Dendritic cell treated with granulocyte-macrophage colony-stimulating factor and Interleukin-4, amounts not matched to agents 40 ng/mL and 50 ng/mL, for 4 days (primary cell): Measurements from ENCODE around the gene TVP23C.
A peak's percentile ranks its signal among the peaks of the same experiment; 100 is the strongest.

Source experiments
- H3K27ac Mint-ChIP-seq: one replicate; pipeline ENCODE4 v1.8.0; 2022; ENCODE audit warnings: mild to moderate bottlenecking, mixed read lengths
- H3K27me3 Mint-ChIP-seq: one replicate; pipeline ENCODE4 v1.8.0; 2022; ENCODE audit warnings: mild to moderate bottlenecking, mixed read lengths
- H3K36me3 Mint-ChIP-seq: one replicate; pipeline ENCODE4 v1.8.0; 2022; ENCODE audit warnings: low read depth, mixed read lengths
- H3K4me1 Mint-ChIP-seq: one replicate; pipeline ENCODE4 v1.8.0; 2022; ENCODE audit warnings: low read depth, mixed read lengths
- H3K4me3 Mint-ChIP-seq: one replicate; pipeline ENCODE4 v1.8.0; 2022; ENCODE audit warnings: mild to moderate bottlenecking, moderate library complexity, mixed read lengths
- H3K9me3 Mint-ChIP-seq: one replicate; pipeline ENCODE4 v1.8.0; 2022; ENCODE audit warnings: mixed read lengths
- intact Hi-C: fragments of 100-400 bp; cut with micrococcal nuclease; formaldehyde crosslinking; loops from one replicate; pipeline ENCODE4 v1.15.0; 2022

The TVP23C gene

GRCh38 chr17:15496735-15497670 is 66.3 kb downstream of the TVP23C start:
- no peak overlapping the region for H3K27ac Mint-ChIP-seq
- H3K27me3 Mint-ChIP-seq = no peaks in the 10 kb centered on the region
- no peaks in the 10 kb centered on the region for H3K36me3 Mint-ChIP-seq
- H3K4me1 Mint-ChIP-seq = peaks cover 6% of the 10 kb centered on the region
- H3K4me3 Mint-ChIP-seq = no peak overlapping the region
- intact Hi-C loops = no loop called here
- H3K9me3 Mint-ChIP-seq = no peaks in the 10 kb centered on the region

GRCh38 chr17:15494821-15495220 is 68.5 kb downstream of the TVP23C start:
- intact Hi-C loops = no loop called here
- Mint-ChIP-seq H3K27ac (no peak overlapping the region), H3K36me3 (no peaks in the 10 kb centered on the region), H3K27me3 (no peaks in the 10 kb centered on the region), H3K9me3 (no peaks in the 10 kb centered on the region), H3K4me1 (peaks cover 11% of the 10 kb centered on the region), H3K4me3 (no peak overlapping the region)

- intact Hi-C loops = no loop called here
Measured at GRCh38 chr17:15493693-15494035, 69.6 kb downstream of the TVP23C start.

GRCh38 chr17:15492791-15493692 is 70.2 kb downstream of the TVP23C start:
- Mint-ChIP-seq H3K4me3 (no peak overlapping the region), H3K27ac (no peak overlapping the region), H3K4me1 (peaks cover 11% of the 10 kb centered on the region), H3K9me3 (no peaks in the 10 kb centered on the region), H3K36me3 (no peaks in the 10 kb centered on the region), H3K27me3 (no peaks in the 10 kb centered on the region)
- intact Hi-C loops = no loop called here

More at GRCh38 chr17:15493693-15494035, 69.6 kb downstream of the TVP23C start:
- Mint-ChIP-seq H3K4me3 (no peak overlapping the region), H3K27me3 (no peaks in the 10 kb centered on the region), H3K36me3 (no peaks in the 10 kb centered on the region), H3K27ac (no peak overlapping the region), H3K9me3 (no peaks in the 10 kb centered on the region), H3K4me1 (peaks cover 11% of the 10 kb centered on the region)

- Mint-ChIP-seq H3K27ac (no peak overlapping the region), H3K4me3 (no peak overlapping the region), H3K9me3 (no peaks in the 10 kb centered on the region), H3K27me3 (no peaks in the 10 kb centered on the region), H3K4me1 (peaks cover 11% of the 10 kb centered on the region), H3K36me3 (no peaks in the 10 kb centered on the region)
- intact Hi-C loops = no loop called here
Measured at GRCh38 chr17:15492186-15492585, 71.1 kb downstream of the TVP23C start.

- peak overlapping the region; percentile 33 for H3K27ac Mint-ChIP-seq
Measured at GRCh38 chr17:15490634-15491261, 72.5 kb downstream of the TVP23C start.

GRCh38 chr17:15488557-15488956 is 74.7 kb downstream of the TVP23C start:
- Mint-ChIP-seq H3K27me3 (no peaks in the 10 kb centered on the region), H3K27ac (no peak overlapping the region), H3K4me1 (peaks cover 8% of the 10 kb centered on the region), H3K36me3 (no peaks in the 10 kb centered on the region), H3K9me3 (no peaks in the 10 kb centered on the region), H3K4me3 (no peak overlapping the region)
- intact Hi-C loops = no loop called here

More at GRCh38 chr17:15490634-15491261, 72.5 kb downstream of the TVP23C start:
- H3K27me3 Mint-ChIP-seq = no peaks in the 10 kb centered on the region
- no peaks in the 10 kb centered on the region for H3K36me3 Mint-ChIP-seq
- H3K4me3 Mint-ChIP-seq = no peak overlapping the region
- peaks cover 11% of the 10 kb centered on the region for H3K4me1 Mint-ChIP-seq
- intact Hi-C loops = no loop called here
- H3K9me3 Mint-ChIP-seq = no peaks in the 10 kb centered on the region

GRCh38 chr17:15485045-15485444 is 78.2 kb downstream of the TVP23C start:
- intact Hi-C loops = no loop called here

GRCh38 chr17:15483431-15483830 is 79.9 kb downstream of the TVP23C start:
- intact Hi-C loops = no loop called here
- H3K4me3 Mint-ChIP-seq = no peak overlapping the region
- no peaks in the 10 kb centered on the region for H3K36me3 Mint-ChIP-seq
- H3K9me3 Mint-ChIP-seq = no peaks in the 10 kb centered on the region
- peaks cover 13% of the 10 kb centered on the region for H3K4me1 Mint-ChIP-seq
- H3K27ac Mint-ChIP-seq = no peak overlapping the region
- no peaks in the 10 kb centered on the region for H3K27me3 Mint-ChIP-seq

More at GRCh38 chr17:15485045-15485444, 78.2 kb downstream of the TVP23C start:
- no peak overlapping the region for H3K4me3 Mint-ChIP-seq
- no peaks in the 10 kb centered on the region for H3K36me3 Mint-ChIP-seq
- H3K4me1 Mint-ChIP-seq = no peaks in the 10 kb centered on the region
- no peaks in the 10 kb centered on the region for H3K9me3 Mint-ChIP-seq
- no peaks in the 10 kb centered on the region for H3K27me3 Mint-ChIP-seq
- H3K27ac Mint-ChIP-seq = no peak overlapping the region

- H3K36me3 Mint-ChIP-seq = no peaks in the 10 kb centered on the region
Measured at GRCh38 chr17:15482476-15482875, 80.8 kb downstream of the TVP23C start.

GRCh38 chr17:15481481-15481880 is 81.8 kb downstream of the TVP23C start:
- Mint-ChIP-seq H3K36me3 (no peaks in the 10 kb centered on the region), H3K27ac (no peak overlapping the region), H3K4me3 (no peak overlapping the region), H3K9me3 (no peaks in the 10 kb centered on the region), H3K4me1 (peaks cover 13% of the 10 kb centered on the region), H3K27me3 (no peaks in the 10 kb centered on the region)
- intact Hi-C loops = no loop called here

More at GRCh38 chr17:15482476-15482875, 80.8 kb downstream of the TVP23C start:
- Mint-ChIP-seq H3K27ac (no peak overlapping the region), H3K9me3 (no peaks in the 10 kb centered on the region), H3K27me3 (no peaks in the 10 kb centered on the region), H3K4me1 (peaks cover 13% of the 10 kb centered on the region), H3K4me3 (no peak overlapping the region)
- intact Hi-C loops = no loop called here

GRCh38 chr17:15480204-15480603 is 83.1 kb downstream of the TVP23C start:
- no peaks in the 10 kb centered on the region for H3K9me3 Mint-ChIP-seq
- H3K27me3 Mint-ChIP-seq = no peaks in the 10 kb centered on the region
- intact Hi-C loops = no loop called here
- no peak overlapping the region for H3K27ac Mint-ChIP-seq
- H3K4me1 Mint-ChIP-seq = peaks cover 13% of the 10 kb centered on the region
- no peak overlapping the region for H3K4me3 Mint-ChIP-seq
- H3K36me3 Mint-ChIP-seq = no peaks in the 10 kb centered on the region

GRCh38 chr17:15479703-15480102 is 83.6 kb downstream of the TVP23C start:
- intact Hi-C loops = no loop called here
- Mint-ChIP-seq H3K9me3 (no peaks in the 10 kb centered on the region), H3K27me3 (no peaks in the 10 kb centered on the region), H3K4me3 (no peak overlapping the region), H3K36me3 (no peaks in the 10 kb centered on the region), H3K27ac (no peak overlapping the region), H3K4me1 (peaks cover 13% of the 10 kb centered on the region)

GRCh38 chr17:15478845-15479244 is 84.4 kb downstream of the TVP23C start:
- no peaks in the 10 kb centered on the region for H3K9me3 Mint-ChIP-seq
- intact Hi-C loops = no loop called here
- H3K4me1 Mint-ChIP-seq = peaks cover 13% of the 10 kb centered on the region
- no peaks in the 10 kb centered on the region for H3K36me3 Mint-ChIP-seq
- no peak overlapping the region for H3K4me3 Mint-ChIP-seq
- no peak overlapping the region for H3K27ac Mint-ChIP-seq
- H3K27me3 Mint-ChIP-seq = no peaks in the 10 kb centered on the region
